GM12878 (cell line): ENCODE data around the gene MRPS18B. TPM values are rescaled to one million over a fixed set of nuclear protein-coding genes. Genes with fewer than 3 reads are reported as not detected.

ENCODE experiments used
- ATAC-seq: fragments of 200-7000 bp; cut with Tn5 transposase; 3 replicates; pipeline ENCODE4 v1.9.1; 2020; ENCODE audit warnings: mild to moderate bottlenecking, moderate library complexity
- BruUV-seq: library from RNA; stranded (reverse); fragments of 400-500 nt; replicated peaks from 2 replicates; lab custom pipeline; 2021; lab: Mats Ljungman, UMichigan
- CTCF ChIA-PET: fragments of 300-600 bp; sonication (Branson Sonifier 250); formaldehyde crosslinking; extraction: SDS; loops from one replicate; lab custom pipeline; 2021; ENCODE audit warnings: inconsistent platforms; lab: Yijun Ruan, JAX
- POLR2A ChIA-PET: fragments of 350-600 bp; formaldehyde crosslinking; extraction: SDS; loops from one replicate; lab custom pipeline; 2021; ENCODE audit warnings: inconsistent platforms; lab: Charles Lee
- RAD21 ChIA-PET: fragments of 300-600 bp; sonication (Branson Sonifier 250); formaldehyde crosslinking; loops from one replicate; lab custom pipeline; 2023; ENCODE audit warnings: antibody characterized with exemption; ENCODE audit not compliant: unreplicated experiment; lab: Charles Lee
- SMC1A ChIA-PET: fragments of 300-600 bp; sonication (Branson Sonifier 250); formaldehyde crosslinking; loops from one replicate; lab custom pipeline; 2023; ENCODE audit not compliant: unreplicated experiment, uncharacterized antibody; lab: Charles Lee
- DNase-seq: peaks from one replicate; pipeline ENCODE4 v3.0.0-alpha.2; 2011; ENCODE audit warnings: low read depth, low spot score
- FAIRE-seq: peaks from 3 replicates; lab custom pipeline; 2011; peaks lifted over from hg19 to GRCh38; lab: Jason Lieb, UNC
- H2AFZ ChIP-seq: 2 replicates; pipeline ENCODE4 v1.6.0; 2011; ENCODE audit warnings: low read depth, low read length, control low read depth; ENCODE audit not compliant: control insufficient read depth
- H3K27ac ChIP-seq: 2 replicates; pipeline ENCODE4 v1.5.1; 2011; ENCODE audit warnings: control low read depth; ENCODE audit not compliant: control insufficient read depth, insufficient read depth
- H3K27me3 ChIP-seq, 2 experiments: replicated peaks in 1 of 2; 2 replicates each; pipeline versions ENCODE4 v1.6.0 to v1.6.1; 2011; ENCODE audit warnings: low read length in 1 of 2; ENCODE audit not compliant: control insufficient read depth in 2 of 2, insufficient read depth in 2 of 2
- H3K36me3 ChIP-seq, 2 experiments: 2 replicates each; pipeline ENCODE4 v1.5.1; 2011; ENCODE audit warnings: low read length in 1 of 2; ENCODE audit not compliant: control insufficient read depth in 2 of 2, insufficient read depth in 2 of 2
- H3K4me1 ChIP-seq: 2 replicates; pipeline ENCODE4 v1.6.1; 2011; ENCODE audit warnings: mild to moderate bottlenecking, low read length, moderate library complexity, mixed read lengths; ENCODE audit not compliant: control insufficient read depth, insufficient read depth
- H3K4me2 ChIP-seq: 2 replicates; pipeline ENCODE4 v1.6.0; 2011; ENCODE audit warnings: control low read depth; ENCODE audit not compliant: control insufficient read depth, insufficient read depth
- H3K4me3 ChIP-seq: fragments of 200-600 bp; sonication (generic); 2 replicates; pipeline ENCODE4 v1.5.1; 2016
- H3K79me2 ChIP-seq: 2 replicates; pipeline ENCODE4 v1.6.0; 2011; ENCODE audit warnings: low read length; ENCODE audit not compliant: control insufficient read depth, insufficient read depth
- H3K9ac ChIP-seq: 2 replicates; pipeline ENCODE4 v1.8.0; 2011; ENCODE audit warnings: low read length, control low read depth, mixed read lengths; ENCODE audit not compliant: control insufficient read depth, insufficient read depth
- H3K9me3 ChIP-seq: replicated peaks from 3 replicates; pipeline ENCODE4 v1.5.1; 2011; ENCODE audit warnings: mild to moderate bottlenecking, low read length; ENCODE audit not compliant: control insufficient read depth, insufficient read depth
- H4K20me1 ChIP-seq: 2 replicates; pipeline ENCODE4 v1.6.0; 2011; ENCODE audit not compliant: control insufficient read depth, insufficient read depth
- CTCF ChIP-seq, 3 experiments: IDR thresholded peaks in 2 of 3; conservative IDR thresholded peaks in 1 of 3; 2 replicates each; pipeline ENCODE4 v1.5.1; 2011; ENCODE audit warnings: low read depth in 3 of 3, low read length in 3 of 3, mild to moderate bottlenecking in 3 of 3, control low read depth in 2 of 3, moderate library complexity in 2 of 3, inconsistent platforms in 1 of 3, mixed read lengths in 1 of 3; ENCODE audit not compliant: control insufficient read depth in 2 of 3, insufficient read depth in 1 of 3; ENCODE audit errors: extremely low read depth in 1 of 3
- JUND ChIP-seq: IDR thresholded peaks from 2 replicates; pipeline ENCODE4 v1.6.1; 2012; ENCODE audit warnings: low read depth, mild to moderate bottlenecking, low read length, improper control_type of control experiment, moderate library complexity
- MYC ChIP-seq: IDR thresholded peaks from 2 replicates; pipeline ENCODE4 v1.6.1; 2011; ENCODE audit warnings: mild to moderate bottlenecking, low read length, moderate library complexity, inconsistent platforms; ENCODE audit not compliant: insufficient read depth, insufficient replicate concordance, insufficient read length, severe bottlenecking
- PKNOX1 ChIP-seq: fragments of 450-650 bp; IDR thresholded peaks from 2 replicates; pipeline ENCODE4 v1.6.1; 2016; ENCODE audit warnings: mild to moderate bottlenecking
- SREBF2 ChIP-seq: IDR thresholded peaks from 2 replicates; pipeline ENCODE4 v1.6.1; 2012; ENCODE audit warnings: mild to moderate bottlenecking, low read length
- USF2 ChIP-seq: IDR thresholded peaks from 2 replicates; pipeline ENCODE4 v1.6.1; 2011; ENCODE audit warnings: low read depth, low read length, improper control_type of control experiment, borderline replicate concordance
- WGBS: methylation state at CpG from one replicate; pipeline ENCODE4 v1.1.6; 2016; ENCODE audit warnings: low lambda C conversion rate; ENCODE audit not compliant: insufficient replicate concordance, insufficient coverage; ENCODE audit errors: missing lambda C conversion rate; 5-methylcytosine and 5-hydroxymethylcytosine counted together
- in situ Hi-C: fragments of 300-500 bp; cut with MboI; formaldehyde crosslinking; loops from 9 replicates; pipeline ENCODE4 v1.14.3; 2018; ENCODE audit warnings: mixed read lengths
- intact Hi-C: fragments of 100-400 bp; cut with micrococcal nuclease; formaldehyde crosslinking; loops from one replicate; pipeline ENCODE4 v1.14.2; 2022; ENCODE audit not compliant: unreplicated experiment
- polyA plus RNA-seq, 11 experiments: library from polyadenylated mRNA; depleted of rRNA in 4 of 11; unstranded in 6 of 11; stranded (reverse) in 5 of 11; fragments of >200 nt; fragmentation: Nextera tagmentation in 4 of 11; fragmentation: Illumina TruSeq in 1 of 11; extraction: Ambion mirVana in 4 of 11; extraction: Trizol in 1 of 11; gene quantifications; 1 replicate in 1 of 11; 2 replicates in 10 of 11; pipeline versions ENCODE4 v1.2.1 to v1.2.3, GENCODE V29; 2011 to 2016; ENCODE audit warnings: inconsistent platforms in 2 of 11, missing spikeins in 2 of 11, low read depth in 1 of 11
- total RNA-seq, 4 experiments: library from RNA; depleted of rRNA in 3 of 4; stranded (reverse); fragments of >200 nt in 3 of 4; fragmentation: Illumina TruSeq in 1 of 4; extraction: Trizol in 1 of 4; gene quantifications; 2 replicates each; pipeline versions ENCODE4 v1.2.1 to v1.2.3, GENCODE V29; 2013 to 2021

MRPS18B gene
- total and polyA plus RNA-seq, 10 of the 15 experiments (the other 5 are each of a cell fraction or from before 2014, with no cell fraction given), result 80.9 to 259 (median 140) TPM

DNA sequence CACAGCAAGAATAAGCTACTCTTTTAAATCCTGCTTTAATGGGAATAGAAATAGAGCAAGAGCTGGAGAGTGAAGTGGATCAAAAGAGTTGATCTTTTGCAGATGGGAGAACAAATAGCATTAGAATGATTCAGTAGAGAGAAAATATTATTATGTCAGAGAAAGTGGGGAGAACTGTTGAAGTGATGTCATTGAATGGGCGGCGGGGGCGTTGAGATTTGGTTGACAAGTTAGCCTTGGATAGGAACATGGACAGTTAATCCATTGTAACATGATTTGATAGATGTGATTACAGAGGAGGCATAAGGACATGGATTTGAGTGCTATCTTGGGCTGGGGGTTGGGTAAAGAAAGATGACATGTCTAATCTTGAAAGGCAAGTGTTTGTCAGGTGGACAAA lies 18.2 kb downstream of the MRPS18B start (continued):
- TF ChIP-seq JUND, result no peak
- TF ChIP-seq MYC, result no peak
- no peak for TF ChIP-seq USF2
- no peak for TF ChIP-seq PKNOX1

DNA sequence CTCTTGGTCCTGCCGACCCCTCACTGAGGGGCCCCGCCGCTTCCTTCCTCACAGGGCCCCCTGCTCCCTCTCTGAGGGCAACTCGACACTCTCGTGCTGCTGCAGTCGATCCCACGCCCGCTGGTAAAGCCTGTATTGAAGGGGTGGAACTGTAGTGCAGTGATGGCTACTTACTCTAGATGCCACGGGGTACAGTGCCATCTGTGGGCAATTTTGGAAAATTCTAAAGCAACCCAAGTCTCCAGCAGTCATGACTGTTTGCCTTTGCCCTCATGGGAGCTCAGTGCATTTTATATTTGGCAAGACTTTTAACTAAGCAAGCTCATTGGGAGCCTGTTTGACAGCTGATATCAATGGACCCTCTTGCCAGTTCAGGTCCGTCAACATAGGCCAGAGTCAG lies 22.8 kb downstream of the MRPS18B start:
- DNase-seq (no peak), ATAC-seq (peak; percentile 34; the same call in 1 of the 3 replicates), FAIRE-seq (no peak)
- in situ Hi-C loops, result no loop called here
- POLR2A ChIA-PET, result interaction anchor here (0.5 to 1.0 kb wide), 4 partner anchors 11 to 48 kb away, joined by 3 to 4 read pairs (median 4); partner anchors contain the start of gene MRPS18B
- Histone ChIP-seq H3K79me2 (no peaks in the 10 kb centered on the region), H3K9me3 (no peaks in the 10 kb centered on the region), H3K9ac (no peak overlapping the region), H3K36me3 (peaks cover 0 to 7% of the 10 kb centered on the region in 2 experiments; a peak in 2 of 4 replicates), H2AFZ (no peak overlapping the region), H3K27ac (no peak overlapping the region), H3K4me2 (no peak overlapping the region), H3K4me3 (no peak overlapping the region), H3K4me1 (no peaks in the 10 kb centered on the region), H3K27me3 (no peaks in the 10 kb centered on the region), H4K20me1 (no peaks in the 10 kb centered on the region)
- SMC1A ChIA-PET, result no interaction called here
- intact Hi-C loops, result no loop called here
- CTCF ChIA-PET, result interaction anchor here (1.0 to 1.1 kb wide), 2 partner anchors 99 to 157 kb away, joined by 3 to 7 read pairs; no protein-coding TSS in a partner anchor
- BruUV-seq, result no TSS peak
- 88% methylated on average over 10 of the region's 10 CpGs for WGBS
- RAD21 ChIA-PET, result no interaction called here
- TF ChIP-seq SREBF2 (no peak), CTCF (IDR thresholded peaks at IDR 0.05 in 2 of 3, conservative IDR thresholded peaks at IDR 0.05 in 1 of 3; ENCODE audit: control insufficient read depth in 2 of 3, extremely low read depth in 1 of 3, insufficient read depth in 1 of 3, low read depth in 3 of 3, low read length in 3 of 3) (peak in 1 of 3 experiments; percentile 5; a peak in 1 of 6 replicates)
